H9 (cell line): ENCODE measurements around the gene MYO15B. TPM values are rescaled to one million over a fixed set of nuclear protein-coding genes. Genes with fewer than 3 reads are reported as not detected.

Source experiments
- DNase-seq: peaks from one replicate; pipeline ENCODE4 v3.0.0-alpha.2; 2017
- H2AFZ ChIP-seq: one replicate; pipeline ENCODE4 v1.6.1; 2013; ENCODE audit warnings: mild to moderate bottlenecking, low read length, control low read depth, moderate library complexity
- H2AK5ac ChIP-seq: 2 replicates; pipeline ENCODE4 v1.6.1; 2013; ENCODE audit warnings: low read length, control low read depth, mixed read lengths; ENCODE audit not compliant: insufficient read length
- H2BK120ac ChIP-seq: one replicate; pipeline ENCODE4 v1.6.1; 2013; ENCODE audit warnings: low read depth, mild to moderate bottlenecking, low read length, control low read depth, inconsistent platforms; ENCODE audit not compliant: poor library complexity, severe bottlenecking
- H2BK12ac ChIP-seq: 2 replicates; pipeline ENCODE4 v1.6.1; 2013; ENCODE audit warnings: low read length, control low read depth, mixed read lengths, low read depth; ENCODE audit not compliant: insufficient read length
- H2BK15ac ChIP-seq: 2 replicates; pipeline ENCODE4 v1.6.1; 2013; ENCODE audit warnings: low read depth, low read length, control low read depth
- H2BK20ac ChIP-seq: one replicate; pipeline ENCODE4 v1.6.1; 2013; ENCODE audit warnings: low read depth, mild to moderate bottlenecking, low read length, control low read depth, inconsistent platforms; ENCODE audit not compliant: poor library complexity, severe bottlenecking
- H2BK5ac ChIP-seq: 2 replicates; pipeline ENCODE4 v1.6.1; 2013; ENCODE audit warnings: low read length, control low read depth, mixed read lengths; ENCODE audit not compliant: insufficient read length
- H3K14ac ChIP-seq: 2 replicates; pipeline ENCODE4 v1.6.1; 2013; ENCODE audit warnings: low read length, control low read depth; ENCODE audit not compliant: insufficient read depth
- H3K18ac ChIP-seq: 2 replicates; pipeline ENCODE4 v1.6.1; 2013; ENCODE audit warnings: low read depth, mild to moderate bottlenecking, mixed read lengths, low read length, control low read depth; ENCODE audit not compliant: insufficient read length
- H3K23ac ChIP-seq: 2 replicates; pipeline ENCODE4 v1.6.1; 2013; ENCODE audit warnings: low read length, control low read depth, mixed read lengths, low read depth; ENCODE audit not compliant: insufficient read length
- H3K23me2 ChIP-seq: 2 replicates; pipeline ENCODE4 v1.6.1; 2013; ENCODE audit warnings: low read depth, mild to moderate bottlenecking, mixed read lengths, low read length, control low read depth; ENCODE audit not compliant: insufficient read length, poor library complexity, severe bottlenecking
- H3K27ac ChIP-seq: 2 replicates; pipeline ENCODE4 v1.5.1; 2013; ENCODE audit warnings: low read length, control low read depth, mixed read lengths, low read depth; ENCODE audit not compliant: insufficient read length
- H3K27me3 ChIP-seq: 2 replicates; pipeline ENCODE4 v1.6.1; 2013; ENCODE audit warnings: low read length, control low read depth, inconsistent platforms; ENCODE audit not compliant: insufficient read depth
- H3K4ac ChIP-seq: 2 replicates; pipeline ENCODE4 v1.6.1; 2013; ENCODE audit warnings: low read depth, mild to moderate bottlenecking, control low read depth, inconsistent platforms, low read length, moderate library complexity
- H3K4me1 ChIP-seq: 2 replicates; pipeline ENCODE4 v1.6.1; 2013; ENCODE audit warnings: low read length, control low read depth, inconsistent platforms; ENCODE audit not compliant: insufficient read depth
- H3K4me2 ChIP-seq: 2 replicates; pipeline ENCODE4 v1.6.1; 2013; ENCODE audit warnings: low read length, control low read depth, mixed read lengths; ENCODE audit not compliant: insufficient read length, insufficient read depth
- H3K56ac ChIP-seq: 2 replicates; pipeline ENCODE4 v1.6.1; 2013; ENCODE audit warnings: low read depth, mild to moderate bottlenecking, mixed read lengths, low read length, control low read depth; ENCODE audit not compliant: insufficient read length
- H3K79me1 ChIP-seq: 2 replicates; pipeline ENCODE4 v1.6.1; 2013; ENCODE audit warnings: low read depth, mild to moderate bottlenecking, moderate library complexity, low read length, control low read depth, inconsistent platforms; ENCODE audit not compliant: insufficient read depth, poor library complexity, severe bottlenecking
- H3K79me2 ChIP-seq: 2 replicates; pipeline ENCODE4 v1.6.1; 2013; ENCODE audit warnings: low read length, control low read depth, inconsistent platforms; ENCODE audit not compliant: insufficient read depth
- H3K9ac ChIP-seq: 2 replicates; pipeline ENCODE4 v1.6.1; 2013; ENCODE audit warnings: low read length, control low read depth, mixed read lengths; ENCODE audit not compliant: insufficient read length; ENCODE audit errors: extremely low read depth
- H3K9me3 ChIP-seq: one replicate; pipeline ENCODE4 v1.6.1; 2013; ENCODE audit warnings: low read depth, low read length, inconsistent platforms; ENCODE audit not compliant: control insufficient read depth
- H3T11ph ChIP-seq: one replicate; pipeline ENCODE4 v1.6.1; 2013; ENCODE audit warnings: mild to moderate bottlenecking, low read length, control low read depth, inconsistent platforms
- H4K20me1 ChIP-seq: one replicate; pipeline ENCODE4 v1.6.1; 2013; ENCODE audit not compliant: control insufficient read depth, insufficient read length, insufficient read depth
- H4K5ac ChIP-seq: 2 replicates; pipeline ENCODE4 v1.6.1; 2013; ENCODE audit warnings: low read depth, mild to moderate bottlenecking, mixed read lengths, low read length, control low read depth; ENCODE audit not compliant: insufficient read length
- H4K8ac ChIP-seq: replicated peaks from 2 replicates; pipeline ENCODE4 v1.6.1; 2013; ENCODE audit warnings: low read length, control low read depth, mixed read lengths, low read depth; ENCODE audit not compliant: insufficient read length
- H4K91ac ChIP-seq: 2 replicates; pipeline ENCODE4 v1.6.1; 2013; ENCODE audit warnings: low read depth, mild to moderate bottlenecking, moderate library complexity, mixed read lengths, low read length, control low read depth; ENCODE audit not compliant: insufficient read length
- H3K27ac Mint-ChIP-seq, 3 experiments: 2 replicates in 2 of 3; 3 replicates in 1 of 3; pipeline ENCODE4 v1.8.0; 2020 to 2021; ENCODE audit warnings: mixed read lengths in 3 of 3, mild to moderate bottlenecking in 1 of 3, moderate library complexity in 1 of 3
- H3K27me3 Mint-ChIP-seq: 2 replicates; pipeline ENCODE4 v1.8.0; 2021; ENCODE audit warnings: low read depth, mild to moderate bottlenecking, moderate library complexity, mixed read lengths
- H3K36me3 Mint-ChIP-seq, 3 experiments: 2 replicates in 2 of 3; 3 replicates in 1 of 3; pipeline ENCODE4 v1.8.0; 2020 to 2021; ENCODE audit warnings: low read depth in 3 of 3, mixed read lengths in 3 of 3; ENCODE audit not compliant: insufficient read depth in 1 of 3
- H3K4me1 Mint-ChIP-seq, 2 experiments: 2 replicates each; pipeline ENCODE4 v1.8.0; 2020; ENCODE audit warnings: mixed read lengths in 2 of 2
- H3K4me3 Mint-ChIP-seq, 2 experiments: 2 replicates in 1 of 2; 3 replicates in 1 of 2; pipeline ENCODE4 v1.8.0; 2020 to 2021; ENCODE audit warnings: mild to moderate bottlenecking in 2 of 2, mixed read lengths in 2 of 2, moderate library complexity in 1 of 2
- H3K9me3 Mint-ChIP-seq, 2 experiments: 2 replicates in 1 of 2; 3 replicates in 1 of 2; pipeline ENCODE4 v1.8.0; 2020; ENCODE audit warnings: mild to moderate bottlenecking in 2 of 2, mixed read lengths in 2 of 2, moderate library complexity in 1 of 2
- CTCF ChIP-seq: fragments of 200-600 bp; sonication (generic); conservative IDR thresholded peaks from 3 replicates; pipeline ENCODE4 v1.8.0; 2021; ENCODE audit warnings: antibody characterized with exemption, mild to moderate bottlenecking
- WGBS: extraction: QIAGEN DNeasy Blood & Tissue Kit; methylation state at CpG from one replicate; pipeline ENCODE4 v1.1.7; 2013; ENCODE audit warnings: missing lambda C conversion rate, low lambda C conversion rate, mixed read lengths; ENCODE audit not compliant: insufficient read length; ENCODE audit errors: extremely low coverage; 5-methylcytosine and 5-hydroxymethylcytosine counted together
- total RNA-seq: library from RNA; stranded (reverse); gene quantifications from 2 replicates; pipeline ENCODE4 v1.2.1, GENCODE V29; 2021

MYO15B gene
- total RNA-seq, 1 experiment from 2014 or later, result 41.9 TPM

- Mint-ChIP-seq H3K4me1 (peaks cover 0 to 5% of the 10 kb centered on the region in 2 experiments; a peak in 1 of 4 replicates), H3K36me3 (no peaks in the 10 kb centered on the region), H3K27me3 (peaks cover 4% of the 10 kb centered on the region), H3K4me3 (no peak overlapping the region), H3K27ac (0 out of 7 replicates have a peak overlapping the region, but pooled peaks of 1 of the 3 experiments have one; percentile 31), H3K9me3 (no peaks in the 10 kb centered on the region)
- TF ChIP-seq CTCF, result no peak
- H2BK12ac ChIP-seq, result no peak overlapping the region
- H3K23me2 ChIP-seq, result no peaks in the 10 kb centered on the region
- no peak overlapping the region for H4K5ac ChIP-seq
- no peak overlapping the region for H2BK15ac ChIP-seq
- no peak overlapping the region for H2BK5ac ChIP-seq
- WGBS, result no CpG with 5 or more reads among the region's 16 CpGs
- H4K91ac ChIP-seq, result no peak overlapping the region
- H3K9me3 ChIP-seq, result no peaks in the 10 kb centered on the region
- H3K79me1 ChIP-seq, result no peaks in the 10 kb centered on the region
- no peaks in the 10 kb centered on the region for H3K79me2 ChIP-seq
- H2BK20ac ChIP-seq, result no peak overlapping the region
- no peak overlapping the region for H3K27ac ChIP-seq
- no peaks in the 10 kb centered on the region for H4K20me1 ChIP-seq
- H3K18ac ChIP-seq, result no peak overlapping the region
- H2AK5ac ChIP-seq, result no peak overlapping the region
- no peak overlapping the region for H2AFZ ChIP-seq
- no peak for DNase-seq
- no peak overlapping the region for H2BK120ac ChIP-seq
- H3T11ph ChIP-seq, result no peak overlapping the region
- no peaks in the 10 kb centered on the region for H3K27me3 ChIP-seq
- H3K23ac ChIP-seq, result no peak overlapping the region
- H4K8ac ChIP-seq, result no peak overlapping the region
- no peak overlapping the region for H3K14ac ChIP-seq
- H3K4me2 ChIP-seq, result no peak overlapping the region
- no peak overlapping the region for H3K56ac ChIP-seq
- H3K4ac ChIP-seq, result no peak overlapping the region
- no peak overlapping the region for H3K9ac ChIP-seq
- H3K4me1 ChIP-seq, result no peaks in the 10 kb centered on the region
These were observed 29.6 kb downstream of the MYO15B start for GRCh38 chr17:75617218-75617617.
